ENCODE data around the gene ZNF408.
"Not testable (repeated sequence)": the region's sequence is repeated elsewhere in the genome, so short reads cannot be mapped to it uniquely, and the experiment has no call there.

Gene ZNF408

GRCh38 chr11:46695345-46696211 is 5.3 kb upstream of the ZNF408 start:
- DNase-seq (ENCODE audit: extremely low spot score, insufficient read length, low read depth) (no peak), FAIRE-seq (no peak)

- DNase-seq (ENCODE audit: extremely low spot score, insufficient read length, low read depth) (no peak), FAIRE-seq (no peak)
Observed at GRCh38 chr11:46696212-46696558, 4.6 kb upstream of the ZNF408 start.

GRCh38 chr11:46697303-46697702 is 3.5 kb upstream of the ZNF408 start:
- no peak for DNase-seq (ENCODE audit: extremely low spot score, insufficient read length, low read depth)
- no peak for FAIRE-seq

- no peak for FAIRE-seq
Observed at GRCh38 chr11:46697723-46698122, 3.1 kb upstream of the ZNF408 start.

GRCh38 chr11:46698597-46698996 is 2.2 kb upstream of the ZNF408 start:
- no peak for DNase-seq (ENCODE audit: extremely low spot score, insufficient read length, low read depth)

More at GRCh38 chr11:46697723-46698122, 3.1 kb upstream of the ZNF408 start:
- DNase-seq (ENCODE audit: extremely low spot score, insufficient read length, low read depth) = no peak

GRCh38 chr11:46701078-46701654 is 335 bp downstream of the ZNF408 start:
- FAIRE-seq (no peak), DNase-seq (ENCODE audit: extremely low spot score, insufficient read length, low read depth) (no peak)

More at GRCh38 chr11:46698597-46698996, 2.2 kb upstream of the ZNF408 start:
- no peak for FAIRE-seq

- DNase-seq (ENCODE audit: extremely low spot score, insufficient read length, low read depth) = no peak
- FAIRE-seq = no peak
Observed at GRCh38 chr11:46705070-46705688, 4.3 kb downstream of the ZNF408 start.

- DNase-seq (ENCODE audit: extremely low spot score, insufficient read length, low read depth) (no peak), FAIRE-seq (no peak)
Observed at GRCh38 chr11:46706886-46707285, 6.1 kb downstream of the ZNF408 start.

- FAIRE-seq; DNase-seq (ENCODE audit: extremely low spot score, insufficient read length, low read depth): not testable (repeated sequence)
Observed at GRCh38 chr11:46709351-46709750, 8.5 kb downstream of the ZNF408 start.

GRCh38 chr11:46710821-46711269 is 10.0 kb downstream of the ZNF408 start:
- FAIRE-seq (no peak), DNase-seq (ENCODE audit: extremely low spot score, insufficient read length, low read depth) (no peak)

- DNase-seq (ENCODE audit: extremely low spot score, insufficient read length, low read depth) = no peak
- FAIRE-seq = no peak
Observed at GRCh38 chr11:46711303-46711702, 10.5 kb downstream of the ZNF408 start.

- FAIRE-seq (no peak), DNase-seq (ENCODE audit: extremely low spot score, insufficient read length, low read depth) (no peak)
Observed at GRCh38 chr11:46712874-46713576, 12.2 kb downstream of the ZNF408 start.

- not testable (repeated sequence) for FAIRE-seq; DNase-seq (ENCODE audit: extremely low spot score, insufficient read length, low read depth)
Observed at GRCh38 chr11:46717825-46718154, 17.0 kb downstream of the ZNF408 start.

GRCh38 chr11:46718155-46719019 is 17.6 kb downstream of the ZNF408 start:
- no peak for DNase-seq (ENCODE audit: extremely low spot score, insufficient read length, low read depth)
- FAIRE-seq = no peak

- no peak for FAIRE-seq
- DNase-seq (ENCODE audit: extremely low spot score, insufficient read length, low read depth) = no peak
Observed at GRCh38 chr11:46719048-46719542, 18.3 kb downstream of the ZNF408 start, which contains the start of gene F2. F2 (plus strand) TSS chr11:46719213; CDS start chr11:46719236, 23 bp downstream.

GRCh38 chr11:46719543-46720218 is 18.9 kb downstream of the ZNF408 start:
- FAIRE-seq = no peak
- no peak for DNase-seq (ENCODE audit: extremely low spot score, insufficient read length, low read depth)

- DNase-seq (ENCODE audit: extremely low spot score, insufficient read length, low read depth) = no peak
- FAIRE-seq = no peak
Observed at GRCh38 chr11:46721286-46721685, 20.5 kb downstream of the ZNF408 start.

GRCh38 chr11:46722566-46723358 is 21.9 kb downstream of the ZNF408 start:
- FAIRE-seq (no peak), DNase-seq (ENCODE audit: extremely low spot score, insufficient read length, low read depth) (no peak)
